HCT116 (cell line): Measurements from ENCODE around the gene SERINC5. TPM values are rescaled to one million over a fixed set of nuclear protein-coding genes. Genes with fewer than 3 reads are reported as not detected.

Source experiments
- ATAC-seq: fragments of 200-7000 bp; cut with Tn5 transposase; 2 replicates; pipeline ENCODE4 v1.9.1; 2020; ENCODE audit warnings: mild to moderate bottlenecking, moderate library complexity
- BruUV-seq: library from RNA; stranded (reverse); fragments of 400-500 nt; replicated peaks from 2 replicates; lab custom pipeline; 2021; lab: Mats Ljungman, UMichigan
- CTCF ChIA-PET: fragments of 300-600 bp; sonication (Branson Sonifier 250); formaldehyde crosslinking; loops from one replicate; lab custom pipeline; 2021; ENCODE audit warnings: antibody characterized with exemption; lab: Charles Lee
- POLR2A ChIA-PET: fragments of 300-600, 350-600 bp; sonication (Branson Sonifier 250); formaldehyde crosslinking; loops from one replicate; lab custom pipeline; 2021; ENCODE audit warnings: antibody characterized with exemption; lab: Charles Lee
- RAD21 ChIA-PET, 2 experiments: fragments of 300-600 bp; sonication (Branson Sonifier 250); formaldehyde crosslinking; loops; one replicate each; lab custom pipeline; 2023; ENCODE audit warnings: low total read pairs in 2 of 2; ENCODE audit not compliant: uncharacterized antibody in 2 of 2, unreplicated experiment in 2 of 2, low non-redundant PET in 1 of 2; lab: Charles Lee
- DNase-seq: peaks from one replicate; pipeline ENCODE4 v3.0.0-alpha.2; 2010; ENCODE audit warnings: low read depth, low spot score
- H2AFZ ChIP-seq: fragments of 200-600 bp; shearing (Covaris generic), sonication (generic); 2 replicates; pipeline ENCODE4 v1.6.1; 2017; ENCODE audit warnings: low read depth, mixed run types, mixed read lengths, antibody characterized with exemption, low read length; ENCODE audit not compliant: poor library complexity, severe bottlenecking
- H3K27ac ChIP-seq: 2 replicates; pipeline ENCODE4 v1.5.1; 2012; ENCODE audit warnings: low read depth, low read length
- H3K27me3 ChIP-seq: fragments of 200-600 bp; sonication (generic); 2 replicates; pipeline ENCODE4 v1.6.1; 2016; ENCODE audit warnings: mixed run types, low read length, mixed read lengths; ENCODE audit not compliant: insufficient read depth
- H3K36me3 ChIP-seq, 2 experiments: fragments of 200-500 bp in 1 of 2; fragments of 200-600 bp in 1 of 2; sonication (Bioruptor generic) in 1 of 2; sonication (generic) in 1 of 2; 2 replicates each; pipeline versions ENCODE4 v1.5.1 to v1.6.1; 2014 to 2016; ENCODE audit warnings: low read length in 2 of 2, inconsistent platforms in 1 of 2, mixed read lengths in 1 of 2, mixed run types in 1 of 2; ENCODE audit not compliant: insufficient read depth in 2 of 2, control insufficient read depth in 1 of 2
- H3K4me1 ChIP-seq, 2 experiments: fragments of 200-600 bp in 1 of 2; sonication (generic) in 1 of 2; 2 replicates each; pipeline versions ENCODE4 v1.5.1 to v1.6.1; 2012 to 2017; ENCODE audit warnings: low read length in 2 of 2, inconsistent platforms in 1 of 2, mild to moderate bottlenecking in 1 of 2, mixed read lengths in 1 of 2, mixed run types in 1 of 2, moderate library complexity in 1 of 2; ENCODE audit not compliant: insufficient read depth in 2 of 2, control insufficient read depth in 1 of 2
- H3K4me2 ChIP-seq: fragments of 200-600 bp; sonication (generic); 2 replicates; pipeline ENCODE4 v1.6.1; 2017; ENCODE audit warnings: mixed run types, low read length, mixed read lengths
- H3K4me3 ChIP-seq, 2 experiments: fragments of 200-600 bp in 1 of 2; sonication (generic) in 1 of 2; replicated peaks in 1 of 2; 2 replicates each; pipeline ENCODE4 v1.5.1; 2011 to 2016; ENCODE audit warnings: low read length in 2 of 2, control low read depth in 1 of 2, low read depth in 1 of 2, mild to moderate bottlenecking in 1 of 2, mixed read lengths in 1 of 2, mixed run types in 1 of 2
- H3K79me2 ChIP-seq: fragments of 200-600 bp; sonication (generic); 2 replicates; pipeline ENCODE4 v1.6.1; 2017; ENCODE audit warnings: mild to moderate bottlenecking, mixed run types, low read length, moderate library complexity, mixed read lengths; ENCODE audit not compliant: insufficient read depth
- H3K9ac ChIP-seq: fragments of 200-600 bp; sonication (generic); 2 replicates; pipeline ENCODE4 v1.6.1; 2016; ENCODE audit warnings: low read length, mixed read lengths
- H3K9me2 ChIP-seq: fragments of 200-600 bp; sonication (generic), shearing (Covaris generic); 2 replicates; pipeline ENCODE4 v1.6.1; 2017; ENCODE audit warnings: mixed run types, mild to moderate bottlenecking, moderate library complexity; ENCODE audit not compliant: insufficient read depth
- H3K9me3 ChIP-seq, 2 experiments: fragments of 200-500 bp in 1 of 2; fragments of 200-600 bp in 1 of 2; sonication (Bioruptor generic) in 1 of 2; sonication (generic) in 1 of 2; 2 replicates each; pipeline ENCODE4 v1.6.1; 2014 to 2017; ENCODE audit warnings: low read length in 2 of 2, mixed read lengths in 2 of 2, inconsistent platforms in 1 of 2, low read depth in 1 of 2, mild to moderate bottlenecking in 1 of 2, mixed run types in 1 of 2, moderate library complexity in 1 of 2; ENCODE audit not compliant: control insufficient read depth in 1 of 2, insufficient read depth in 1 of 2
- H4K20me1 ChIP-seq: fragments of 200-600 bp; sonication (generic), shearing (Covaris generic); 2 replicates; pipeline ENCODE4 v1.6.1; 2017; ENCODE audit warnings: mixed run types, mild to moderate bottlenecking, moderate library complexity; ENCODE audit not compliant: insufficient read depth
- ELF1 ChIP-seq: IDR thresholded peaks from 2 replicates; pipeline ENCODE4 v1.6.1; 2012; ENCODE audit warnings: low read depth, borderline replicate concordance
- POLR2AphosphoS5 ChIP-seq: IDR thresholded peaks from 2 replicates; pipeline ENCODE4 v1.6.1; 2011; ENCODE audit warnings: mild to moderate bottlenecking, low read depth, low read length, moderate library complexity
- intact Hi-C: fragments of 100-400 bp; cut with micrococcal nuclease; formaldehyde crosslinking; loops from 2 replicates; pipeline ENCODE4 v1.10.0; 2022
- total RNA-seq: library from RNA; stranded (reverse); gene quantifications from one replicate; pipeline ENCODE4 v1.2.1, GENCODE V29; 2021; ENCODE audit not compliant: unreplicated experiment
- TF ChIP-seq, protein P1 (sequence below): IDR thresholded peaks from 2 replicates; pipeline ENCODE4 v1.6.1; 2012; ENCODE audit warnings: low read depth
- TF ChIP-seq, protein P2 (sequence below): IDR thresholded peaks from 2 replicates; pipeline ENCODE4 v1.6.1; 2012

SERINC5 gene
- total RNA-seq, 1 experiment from 2014 or later: 39.3 TPM

DNA sequence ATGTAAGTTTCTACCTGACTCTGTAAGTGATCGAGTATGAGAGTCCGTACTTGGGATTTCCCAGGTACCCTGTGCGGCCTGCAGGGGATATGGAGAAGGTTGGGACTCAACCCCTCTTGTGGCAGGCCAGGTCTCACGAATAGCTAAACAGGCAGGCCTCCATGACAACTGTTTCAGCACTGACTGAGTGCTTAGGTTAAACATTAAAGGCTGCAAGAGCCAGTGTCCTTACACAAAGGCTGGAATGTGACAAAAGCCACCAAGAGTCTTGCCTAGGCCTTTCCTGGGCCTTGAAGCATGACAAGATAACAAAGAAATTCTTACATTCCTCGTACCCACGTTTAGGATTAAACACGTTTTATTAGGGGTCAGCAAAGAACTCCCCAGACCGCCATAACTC is 162.1 kb downstream of the SERINC5 start:
- 0 out of 2 replicates have a peak, but pooled peaks have one; percentile 30 for ATAC-seq
- H3K27me3 ChIP-seq: no peaks in the 10 kb centered on the region
- DNase-seq: no peak
- no peaks in the 10 kb centered on the region for H3K36me3 ChIP-seq
- intact Hi-C loops: loop anchor here (5.0 kb wide), 1 partner anchor 164 kb away; the partner anchor contains the start of gene SERINC5
- no peaks in the 10 kb centered on the region for H3K9me2 ChIP-seq
- H3K79me2 ChIP-seq: no peaks in the 10 kb centered on the region
- no TSS peak for BruUV-seq
- no peak overlapping the region for H3K27ac ChIP-seq
- ChIA-PET POLR2A (no interaction called here), RAD21 (interaction anchor here (0.6 to 1.0 kb wide), 2 partner anchors 124 to 214 kb away, joined by 3 to 4 read pairs; no protein-coding TSS in a partner anchor), CTCF (interaction anchor here (1.1 to 1.3 kb wide), 2 partner anchors 214 to 215 kb away, joined by 3 to 11 read pairs; no protein-coding TSS in a partner anchor)
- H3K4me3 ChIP-seq: no peak overlapping the region
- TF ChIP-seq POLR2AphosphoS5: no peak
- peaks cover 0 to 4% of the 10 kb centered on the region in 2 experiments; a peak in 1 of 4 replicates for H3K4me1 ChIP-seq
- no peaks in the 10 kb centered on the region for H3K9me3 ChIP-seq
- H3K9ac ChIP-seq: no peak overlapping the region
- H2AFZ ChIP-seq: no peak overlapping the region
- H3K4me2 ChIP-seq: no peak overlapping the region
- no peaks in the 10 kb centered on the region for H4K20me1 ChIP-seq

DNA sequence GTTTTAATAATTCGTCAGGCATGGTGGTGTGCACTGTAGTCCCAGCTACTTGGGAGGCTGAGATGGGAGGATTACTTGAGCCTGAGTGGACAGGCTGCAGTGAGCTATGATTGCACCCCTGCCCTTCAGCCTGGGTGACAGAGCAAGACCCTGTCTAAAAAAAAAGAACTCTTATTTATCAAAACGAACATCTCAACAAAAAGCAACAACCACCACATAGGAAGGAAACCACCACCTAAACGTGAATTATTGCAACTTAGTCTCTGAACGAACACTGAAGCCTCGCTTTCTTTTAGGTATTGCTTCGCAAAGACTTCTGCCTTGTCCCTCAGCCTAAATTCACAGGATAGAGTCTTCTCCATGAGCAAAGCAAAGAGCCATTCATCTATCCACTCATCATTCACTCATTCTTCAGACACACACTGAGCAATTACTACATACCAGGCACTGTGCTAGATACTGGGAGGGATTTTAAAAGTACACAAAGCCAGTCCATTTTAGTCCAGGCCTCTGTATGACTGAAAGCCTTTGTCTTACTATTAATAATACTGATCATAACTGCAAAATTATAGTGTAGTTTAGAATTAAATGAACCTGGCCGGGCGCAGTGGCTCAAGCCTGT is 163.3 kb downstream of the SERINC5 start:
- CTCF ChIA-PET: interaction anchor here (0.8 to 3.8 kb wide), 9 partner anchors 31 to 579 kb away, joined by 3 to 101 read pairs (median 5); no protein-coding TSS in a partner anchor
- TF ChIP-seq, protein P1, sequence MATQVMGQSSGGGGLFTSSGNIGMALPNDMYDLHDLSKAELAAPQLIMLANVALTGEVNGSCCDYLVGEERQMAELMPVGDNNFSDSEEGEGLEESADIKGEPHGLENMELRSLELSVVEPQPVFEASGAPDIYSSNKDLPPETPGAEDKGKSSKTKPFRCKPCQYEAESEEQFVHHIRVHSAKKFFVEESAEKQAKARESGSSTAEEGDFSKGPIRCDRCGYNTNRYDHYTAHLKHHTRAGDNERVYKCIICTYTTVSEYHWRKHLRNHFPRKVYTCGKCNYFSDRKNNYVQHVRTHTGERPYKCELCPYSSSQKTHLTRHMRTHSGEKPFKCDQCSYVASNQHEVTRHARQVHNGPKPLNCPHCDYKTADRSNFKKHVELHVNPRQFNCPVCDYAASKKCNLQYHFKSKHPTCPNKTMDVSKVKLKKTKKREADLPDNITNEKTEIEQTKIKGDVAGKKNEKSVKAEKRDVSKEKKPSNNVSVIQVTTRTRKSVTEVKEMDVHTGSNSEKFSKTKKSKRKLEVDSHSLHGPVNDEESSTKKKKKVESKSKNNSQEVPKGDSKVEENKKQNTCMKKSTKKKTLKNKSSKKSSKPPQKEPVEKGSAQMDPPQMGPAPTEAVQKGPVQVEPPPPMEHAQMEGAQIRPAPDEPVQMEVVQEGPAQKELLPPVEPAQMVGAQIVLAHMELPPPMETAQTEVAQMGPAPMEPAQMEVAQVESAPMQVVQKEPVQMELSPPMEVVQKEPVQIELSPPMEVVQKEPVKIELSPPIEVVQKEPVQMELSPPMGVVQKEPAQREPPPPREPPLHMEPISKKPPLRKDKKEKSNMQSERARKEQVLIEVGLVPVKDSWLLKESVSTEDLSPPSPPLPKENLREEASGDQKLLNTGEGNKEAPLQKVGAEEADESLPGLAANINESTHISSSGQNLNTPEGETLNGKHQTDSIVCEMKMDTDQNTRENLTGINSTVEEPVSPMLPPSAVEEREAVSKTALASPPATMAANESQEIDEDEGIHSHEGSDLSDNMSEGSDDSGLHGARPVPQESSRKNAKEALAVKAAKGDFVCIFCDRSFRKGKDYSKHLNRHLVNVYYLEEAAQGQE: no peak
- TF ChIP-seq, protein P2, sequence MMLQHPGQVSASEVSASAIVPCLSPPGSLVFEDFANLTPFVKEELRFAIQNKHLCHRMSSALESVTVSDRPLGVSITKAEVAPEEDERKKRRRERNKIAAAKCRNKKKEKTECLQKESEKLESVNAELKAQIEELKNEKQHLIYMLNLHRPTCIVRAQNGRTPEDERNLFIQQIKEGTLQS: no peak
- TF ChIP-seq ELF1: no peak
- H3K4me3 ChIP-seq: no peak overlapping the region
- no peaks in the 10 kb centered on the region for H3K9me2 ChIP-seq
- intact Hi-C loops: loop anchor here (5.0 kb wide), 1 partner anchor 165 kb away; the partner anchor contains the start of gene SERINC5
- H3K79me2 ChIP-seq: no peaks in the 10 kb centered on the region
- no peaks in the 10 kb centered on the region for H3K27me3 ChIP-seq
- H4K20me1 ChIP-seq: no peaks in the 10 kb centered on the region
- no peak for DNase-seq
- RAD21 ChIA-PET: interaction anchor here (0.8 to 2.6 kb wide), 4 partner anchors 182 to 216 kb away, joined by 3 to 25 read pairs (median 14); no protein-coding TSS in a partner anchor
- H3K27ac ChIP-seq: no peak overlapping the region
- no TSS peak for BruUV-seq
- POLR2A ChIA-PET: interaction anchor here (1.2 kb wide), 1 partner anchor 165 kb away, joined by 4 read pairs; no protein-coding TSS in a partner anchor
- H3K36me3 ChIP-seq: no peaks in the 10 kb centered on the region
- H3K9me3 ChIP-seq: no peaks in the 10 kb centered on the region
- ATAC-seq: no peak
- no peak overlapping the region for H3K4me2 ChIP-seq
- peaks cover 0 to 4% of the 10 kb centered on the region in 2 experiments; a peak in 1 of 4 replicates for H3K4me1 ChIP-seq
- H3K9ac ChIP-seq: no peak overlapping the region
- H2AFZ ChIP-seq: no peak overlapping the region
